ENCODE data around the gene CCDC85B.
A peak's percentile ranks its signal among the peaks of the same experiment; 100 is the strongest.

The CCDC85B gene

GRCh38 chr11:65892661-65893317 is 2.3 kb downstream of the CCDC85B start:
- peak overlapping the region; percentile 18 to 93 for H3K4me3 ChIP-seq (ENCODE audit: low read length in 2 of 2)
- H3K36me3 ChIP-seq (ENCODE audit: control insufficient read depth in 2 of 2, insufficient read depth in 2 of 2, low read length in 2 of 2), result no peaks in the 10 kb centered on the region
- H3K27me3 ChIP-seq (ENCODE audit: control insufficient read depth in 1 of 2, insufficient read depth in 2 of 2, low read length in 2 of 2), result no peaks in the 10 kb centered on the region
- no peak overlapping the region for H3K9ac ChIP-seq (ENCODE audit: low read length in 2 of 2)
- H3K4me1 ChIP-seq (ENCODE audit: control insufficient read depth, insufficient read depth, low read length), result peaks cover 55% of the 10 kb centered on the region
- H3K27ac ChIP-seq (ENCODE audit: low read length), result peak overlapping the region; percentile 99
- H3K9me3 ChIP-seq (ENCODE audit: control insufficient read depth in 2 of 2, low read length in 2 of 2), result no peaks in the 10 kb centered on the region

GRCh38 chr11:65894034-65894591 is 3.6 kb downstream of the CCDC85B start:
- peak overlapping the region; percentile 85 for H3K27ac ChIP-seq (ENCODE audit: low read length)
- H3K9me3 ChIP-seq (ENCODE audit: control insufficient read depth in 2 of 2, low read length in 2 of 2), result no peaks in the 10 kb centered on the region
- peaks cover 0 to 2% of the 10 kb centered on the region in 2 donors for H3K27me3 ChIP-seq (ENCODE audit: control insufficient read depth in 1 of 2, insufficient read depth in 2 of 2, low read length in 2 of 2)
- H3K36me3 ChIP-seq (ENCODE audit: control insufficient read depth in 2 of 2, insufficient read depth in 2 of 2, low read length in 2 of 2), result no peaks in the 10 kb centered on the region
- peaks cover 44% of the 10 kb centered on the region for H3K4me1 ChIP-seq (ENCODE audit: control insufficient read depth, insufficient read depth, low read length)
- H3K9ac ChIP-seq (ENCODE audit: low read length in 2 of 2), result peak overlapping the region in 1 of 2 donors; percentile 74
- no peak overlapping the region for H3K4me3 ChIP-seq (ENCODE audit: low read length in 2 of 2)

- Histone ChIP-seq H3K4me1 (ENCODE audit: control insufficient read depth, insufficient read depth, low read length) (peaks cover 45% of the 10 kb centered on the region), H3K4me3 (ENCODE audit: low read length in 2 of 2) (no peak overlapping the region)
Observed at GRCh38 chr11:65895482-65895981, 5.1 kb downstream of the CCDC85B start.

GRCh38 chr11:65896034-65896999 is 5.8 kb downstream of the CCDC85B start:
- H3K27me3 ChIP-seq (ENCODE audit: control insufficient read depth in 1 of 2, insufficient read depth in 2 of 2, low read length in 2 of 2), result peaks cover 0 to 11% of the 10 kb centered on the region in 2 donors
- no peaks in the 10 kb centered on the region for H3K9me3 ChIP-seq (ENCODE audit: control insufficient read depth in 2 of 2, low read length in 2 of 2)
- H3K4me1 ChIP-seq (ENCODE audit: control insufficient read depth, insufficient read depth, low read length), result peaks cover 42% of the 10 kb centered on the region
- no peak overlapping the region for H3K27ac ChIP-seq (ENCODE audit: low read length)
- no peak overlapping the region for H3K9ac ChIP-seq (ENCODE audit: low read length in 2 of 2)
- no peak overlapping the region for H3K4me3 ChIP-seq (ENCODE audit: low read length in 2 of 2)
- no peaks in the 10 kb centered on the region for H3K36me3 ChIP-seq (ENCODE audit: control insufficient read depth in 2 of 2, insufficient read depth in 2 of 2, low read length in 2 of 2)

More at GRCh38 chr11:65895482-65895981, 5.1 kb downstream of the CCDC85B start:
- no peaks in the 10 kb centered on the region for H3K9me3 ChIP-seq (ENCODE audit: control insufficient read depth in 2 of 2, low read length in 2 of 2)
- no peaks in the 10 kb centered on the region for H3K36me3 ChIP-seq (ENCODE audit: control insufficient read depth in 2 of 2, insufficient read depth in 2 of 2, low read length in 2 of 2)
- H3K27ac ChIP-seq (ENCODE audit: low read length), result no peak overlapping the region
- peaks cover 0 to 11% of the 10 kb centered on the region in 2 donors for H3K27me3 ChIP-seq (ENCODE audit: control insufficient read depth in 1 of 2, insufficient read depth in 2 of 2, low read length in 2 of 2)
- no peak overlapping the region for H3K9ac ChIP-seq (ENCODE audit: low read length in 2 of 2)

GRCh38 chr11:65897020-65897471 is 6.6 kb downstream of the CCDC85B start:
- H3K9ac ChIP-seq (ENCODE audit: low read length in 2 of 2), result no peak overlapping the region
- H3K4me3 ChIP-seq (ENCODE audit: low read length in 2 of 2), result no peak overlapping the region
- H3K36me3 ChIP-seq (ENCODE audit: control insufficient read depth in 2 of 2, insufficient read depth in 2 of 2, low read length in 2 of 2), result no peaks in the 10 kb centered on the region
- peaks cover 36% of the 10 kb centered on the region for H3K4me1 ChIP-seq (ENCODE audit: control insufficient read depth, insufficient read depth, low read length)
- H3K27ac ChIP-seq (ENCODE audit: low read length), result no peak overlapping the region
- H3K27me3 ChIP-seq (ENCODE audit: control insufficient read depth in 1 of 2, insufficient read depth in 2 of 2, low read length in 2 of 2), result peaks cover 0 to 11% of the 10 kb centered on the region in 2 donors
- H3K9me3 ChIP-seq (ENCODE audit: control insufficient read depth in 2 of 2, low read length in 2 of 2), result no peaks in the 10 kb centered on the region

- Histone ChIP-seq H3K4me1 (ENCODE audit: control insufficient read depth, insufficient read depth, low read length) (peaks cover 21% of the 10 kb centered on the region), H3K9me3 (ENCODE audit: control insufficient read depth in 2 of 2, low read length in 2 of 2) (no peaks in the 10 kb centered on the region), H3K27ac (ENCODE audit: low read length) (no peak overlapping the region), H3K4me3 (ENCODE audit: low read length in 2 of 2) (peak overlapping the region; percentile 37 to 69), H3K27me3 (ENCODE audit: control insufficient read depth in 1 of 2, insufficient read depth in 2 of 2, low read length in 2 of 2) (peaks cover 0 to 11% of the 10 kb centered on the region in 2 donors), H3K36me3 (ENCODE audit: control insufficient read depth in 2 of 2, insufficient read depth in 2 of 2, low read length in 2 of 2) (no peaks in the 10 kb centered on the region), H3K9ac (ENCODE audit: low read length in 2 of 2) (no peak overlapping the region)
Observed at GRCh38 chr11:65898656-65899355, 8.3 kb downstream of the CCDC85B start.

GRCh38 chr11:65899356-65900124 is 9.1 kb downstream of the CCDC85B start:
- H3K36me3 ChIP-seq (ENCODE audit: control insufficient read depth in 2 of 2, insufficient read depth in 2 of 2, low read length in 2 of 2), result no peaks in the 10 kb centered on the region
- H3K27me3 ChIP-seq (ENCODE audit: control insufficient read depth in 1 of 2, insufficient read depth in 2 of 2, low read length in 2 of 2), result peaks cover 0 to 11% of the 10 kb centered on the region in 2 donors
- H3K27ac ChIP-seq (ENCODE audit: low read length), result no peak overlapping the region
- no peaks in the 10 kb centered on the region for H3K9me3 ChIP-seq (ENCODE audit: control insufficient read depth in 2 of 2, low read length in 2 of 2)
- peak overlapping the region in 1 of 2 donors; percentile 71 for H3K9ac ChIP-seq (ENCODE audit: low read length in 2 of 2)
- H3K4me1 ChIP-seq (ENCODE audit: control insufficient read depth, insufficient read depth, low read length), result peaks cover 19% of the 10 kb centered on the region
- peak overlapping the region; percentile 69 for H3K4me3 ChIP-seq (ENCODE audit: low read length in 2 of 2)

GRCh38 chr11:65900125-65900898 is 9.8 kb downstream of the CCDC85B start, which contains the start of gene FOSL1:
TSS of gene FOSL1 (minus strand) at chr11:65900388. CDS start at chr11:65900339, 49 bp downstream.
- no peaks in the 10 kb centered on the region for H3K9me3 ChIP-seq (ENCODE audit: control insufficient read depth in 2 of 2, low read length in 2 of 2)
- peaks cover 19% of the 10 kb centered on the region for H3K4me1 ChIP-seq (ENCODE audit: control insufficient read depth, insufficient read depth, low read length)
- H3K9ac ChIP-seq (ENCODE audit: low read length in 2 of 2), result peak within 1 kb of the TSS in 1 of 2 donors; percentile 71
- H3K27ac ChIP-seq (ENCODE audit: low read length), result no peak within 1 kb of the TSS
- H3K4me3 ChIP-seq (ENCODE audit: low read length in 2 of 2), result peak within 1 kb of the TSS; percentile 69
- no peaks in the 10 kb centered on the region for H3K36me3 ChIP-seq (ENCODE audit: control insufficient read depth in 2 of 2, insufficient read depth in 2 of 2, low read length in 2 of 2)
- peaks cover 0 to 11% of the 10 kb centered on the region in 2 donors for H3K27me3 ChIP-seq (ENCODE audit: control insufficient read depth in 1 of 2, insufficient read depth in 2 of 2, low read length in 2 of 2)

- H3K9ac ChIP-seq (ENCODE audit: low read length in 2 of 2), result peak overlapping the region in 1 of 2 donors; percentile 57
- peak overlapping the region; percentile 48 to 69 for H3K4me3 ChIP-seq (ENCODE audit: low read length in 2 of 2)
- H3K9me3 ChIP-seq (ENCODE audit: control insufficient read depth in 2 of 2, low read length in 2 of 2), result no peaks in the 10 kb centered on the region
- H3K36me3 ChIP-seq (ENCODE audit: control insufficient read depth in 2 of 2, insufficient read depth in 2 of 2, low read length in 2 of 2), result no peaks in the 10 kb centered on the region
- H3K27ac ChIP-seq (ENCODE audit: low read length), result no peak overlapping the region
- H3K27me3 ChIP-seq (ENCODE audit: control insufficient read depth in 1 of 2, insufficient read depth in 2 of 2, low read length in 2 of 2), result peaks cover 0 to 11% of the 10 kb centered on the region in 2 donors
- H3K4me1 ChIP-seq (ENCODE audit: control insufficient read depth, insufficient read depth, low read length), result peaks cover 19% of the 10 kb centered on the region
Observed at GRCh38 chr11:65900899-65901180, 10.4 kb downstream of the CCDC85B start.
